Heart left ventricle (tissue), 13 donors: Measurements from ENCODE around the gene FAM131A.

ENCODE experiments used
- POLR2A ChIP-seq, 2 donors: fragments of 450-650 bp; IDR thresholded peaks; one replicate each; pipeline ENCODE4 v1.6.1; 2017; ENCODE audit warnings: antibody characterized with exemption in 2 of 2, mild to moderate bottlenecking in 2 of 2, moderate library complexity in 2 of 2
- TF ChIP-seq, protein P1 (sequence below), 12 donors: fragments of 200-600 bp; sonication (generic) in 4 of 12; IDR thresholded peaks; one replicate each; pipeline versions ENCODE4 v1.5.0 to v1.8.0; 2018 to 2022; ENCODE audit warnings: antibody characterized with exemption in 12 of 12, mild to moderate bottlenecking in 5 of 12
- donor health status: ischemic (EF 13 %, LVEDD 7.1; RV severe dilation, severe dysfunction).
- donor health status: DM: no; HTN: yes; CAD: no.
- donor health status: DM: no; HTN: no; CAD: no.
- donor health status: ischemic (EF 25% LVEDD 6.9; RV normal size, moderate dysfunction).
- donor health status: ischemic (EF 25% LVEDD 5.7; RV mildly dilated, moderate dysfunction).
- donor health status: ischemic (EF 35%, LVEDD 5.7; RV mildly dilated, moderate dysfunction).
- donor health status: nonischemic (EF 11% LVEDD 7.7; RV severe dilation, severe dysfunction).
- donor health status: DM: yes; HTN: yes; CAD: no.
- donor health status: PGD.
- donor health status: ischemic (EF 29% LVEDD 5.4; RV normal size, mild dysfunction).
- donor health status: nonischemic (EF 23%, LVEDD 6.1; RV moderate dilation, normal function).

DNA sequence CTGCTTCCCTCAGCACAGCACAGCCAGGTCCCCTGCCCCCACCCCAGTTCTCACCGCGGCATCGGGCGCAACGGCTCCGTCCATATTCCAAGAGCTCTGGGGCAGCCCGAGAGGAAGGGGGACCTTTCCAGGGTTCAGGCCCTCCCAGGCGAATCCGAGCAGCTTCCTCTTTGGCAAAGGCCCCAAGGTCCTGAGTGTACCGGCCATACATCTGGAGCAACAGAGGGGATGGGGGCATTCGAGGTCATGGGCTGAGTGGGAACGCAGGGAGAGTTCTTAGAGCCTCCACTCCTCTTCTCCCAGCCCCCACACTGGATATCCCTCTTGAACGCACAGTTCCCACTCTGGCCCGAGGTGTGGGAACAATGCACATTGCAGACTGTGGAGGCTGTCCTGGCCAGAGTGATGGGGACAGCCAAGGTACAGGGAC lies 21.5 kb downstream of the FAM131A start:
- TF ChIP-seq, protein P1, sequence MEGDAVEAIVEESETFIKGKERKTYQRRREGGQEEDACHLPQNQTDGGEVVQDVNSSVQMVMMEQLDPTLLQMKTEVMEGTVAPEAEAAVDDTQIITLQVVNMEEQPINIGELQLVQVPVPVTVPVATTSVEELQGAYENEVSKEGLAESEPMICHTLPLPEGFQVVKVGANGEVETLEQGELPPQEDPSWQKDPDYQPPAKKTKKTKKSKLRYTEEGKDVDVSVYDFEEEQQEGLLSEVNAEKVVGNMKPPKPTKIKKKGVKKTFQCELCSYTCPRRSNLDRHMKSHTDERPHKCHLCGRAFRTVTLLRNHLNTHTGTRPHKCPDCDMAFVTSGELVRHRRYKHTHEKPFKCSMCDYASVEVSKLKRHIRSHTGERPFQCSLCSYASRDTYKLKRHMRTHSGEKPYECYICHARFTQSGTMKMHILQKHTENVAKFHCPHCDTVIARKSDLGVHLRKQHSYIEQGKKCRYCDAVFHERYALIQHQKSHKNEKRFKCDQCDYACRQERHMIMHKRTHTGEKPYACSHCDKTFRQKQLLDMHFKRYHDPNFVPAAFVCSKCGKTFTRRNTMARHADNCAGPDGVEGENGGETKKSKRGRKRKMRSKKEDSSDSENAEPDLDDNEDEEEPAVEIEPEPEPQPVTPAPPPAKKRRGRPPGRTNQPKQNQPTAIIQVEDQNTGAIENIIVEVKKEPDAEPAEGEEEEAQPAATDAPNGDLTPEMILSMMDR (IDR thresholded peaks at IDR 0.05): no peak
- TF ChIP-seq POLR2A (IDR thresholded peaks at IDR 0.05): no peak
